AG09309 (cell line): ENCODE data around the gene GSDMA.
A peak's percentile ranks its signal among the peaks of the same experiment; 100 is the strongest.

ENCODE experiments used
- DNase-seq: peaks from one replicate; pipeline ENCODE4 v3.0.0-alpha.2; 2010; ENCODE audit warnings: low read depth
- H3K4me3 ChIP-seq: 2 replicates; pipeline ENCODE4 v1.5.1; 2011; ENCODE audit warnings: mild to moderate bottlenecking, low read depth, low read length, moderate library complexity; ENCODE audit not compliant: control insufficient read depth
- CTCF ChIP-seq: IDR thresholded peaks from 2 replicates; pipeline ENCODE4 v1.5.1; 2011; ENCODE audit warnings: mild to moderate bottlenecking, low read depth, low read length, inconsistent platforms; ENCODE audit not compliant: insufficient read depth, control insufficient read depth; ENCODE audit errors: missing control alignments

GSDMA gene

GRCh38 chr17:39921323-39921722 is 41.5 kb upstream of the GSDMA start:
- no peak overlapping the region for H3K4me3 ChIP-seq
- DNase-seq, result no peak
- TF ChIP-seq CTCF, result no peak

GRCh38 chr17:39922006-39922405 is 40.8 kb upstream of the GSDMA start:
- no peak for TF ChIP-seq CTCF
- no peak overlapping the region for H3K4me3 ChIP-seq
- no peak for DNase-seq

- no peak for DNase-seq
- TF ChIP-seq CTCF, result no peak
Measured at GRCh38 chr17:39923230-39923629, 39.6 kb upstream of the GSDMA start.

GRCh38 chr17:39923836-39924690 is 38.7 kb upstream of the GSDMA start:
- no peak for TF ChIP-seq CTCF
- DNase-seq, result no peak

More at GRCh38 chr17:39923230-39923629, 39.6 kb upstream of the GSDMA start:
- H3K4me3 ChIP-seq, result no peak overlapping the region

GRCh38 chr17:39924691-39925055 is 38.1 kb upstream of the GSDMA start:
- no peak for TF ChIP-seq CTCF
- DNase-seq, result no peak
- no peak overlapping the region for H3K4me3 ChIP-seq

More at GRCh38 chr17:39923836-39924690, 38.7 kb upstream of the GSDMA start:
- no peak overlapping the region for H3K4me3 ChIP-seq

GRCh38 chr17:39925282-39926134 is 37.3 kb upstream of the GSDMA start:
- H3K4me3 ChIP-seq, result peak overlapping the region; percentile 86; the same call in 1 of the 2 replicates
- DNase-seq, result no peak
- no peak for TF ChIP-seq CTCF
